GM23338 (cell line): ENCODE data around the gene GALNT14. TPM values are rescaled to one million over a fixed set of nuclear protein-coding genes. Genes with fewer than 3 reads are reported as not detected.
A peak's percentile ranks its signal among the peaks of the same experiment; 100 is the strongest.

Experiments used
- ATAC-seq: fragments of 200-7000 bp; cut with Tn5 transposase; 3 replicates; pipeline ENCODE4 v1.9.1; 2020
- DNase-seq: peaks from one replicate; pipeline ENCODE4 v3.0.0-alpha.2; 2015; ENCODE audit warnings: low spot score
- H2AFZ ChIP-seq: fragments of 200-600 bp; sonication (generic); 2 replicates; pipeline ENCODE4 v1.8.0; 2016; ENCODE audit warnings: antibody characterized with exemption, mild to moderate bottlenecking, moderate library complexity
- H3F3A ChIP-seq: fragments of 200-600 bp; sonication (generic); replicated peaks from 2 replicates; pipeline ENCODE4 v1.8.0; 2017; ENCODE audit warnings: antibody characterized with exemption, mixed run types, low read depth
- H3K27ac ChIP-seq: fragments of 200-600 bp; sonication (generic); 2 replicates; pipeline ENCODE4 v1.6.1; 2016; ENCODE audit warnings: low read depth
- H3K27me3 ChIP-seq: fragments of 200-600 bp; sonication (generic); 2 replicates; pipeline ENCODE4 v1.8.0; 2016; ENCODE audit warnings: mild to moderate bottlenecking, mixed run types, moderate library complexity; ENCODE audit not compliant: insufficient read depth
- H3K36me3 ChIP-seq: fragments of 200-600 bp; sonication (generic); 2 replicates; pipeline ENCODE4 v1.8.0; 2016; ENCODE audit warnings: mild to moderate bottlenecking; ENCODE audit not compliant: insufficient read depth
- H3K4me1 ChIP-seq: fragments of 200-600 bp; sonication (generic); 2 replicates; pipeline ENCODE4 v1.8.0; 2016; ENCODE audit warnings: mild to moderate bottlenecking, moderate library complexity; ENCODE audit not compliant: insufficient read depth
- H3K4me2 ChIP-seq: fragments of 200-600 bp; sonication (generic); 2 replicates; pipeline ENCODE4 v1.7.1; 2017; ENCODE audit warnings: mixed run types
- H3K4me3 ChIP-seq: fragments of 200-600 bp; sonication (generic); 2 replicates; pipeline ENCODE4 v1.6.1; 2016; ENCODE audit warnings: mixed run types
- H3K79me2 ChIP-seq: fragments of 200-600 bp; sonication (generic); replicated peaks from 2 replicates; pipeline ENCODE4 v1.8.0; 2017; ENCODE audit warnings: mild to moderate bottlenecking; ENCODE audit not compliant: insufficient read depth
- H3K9me2 ChIP-seq: fragments of 200-600 bp; sonication (generic); 2 replicates; pipeline ENCODE4 v1.8.0; 2017; ENCODE audit not compliant: insufficient read depth
- H4K20me1 ChIP-seq: fragments of 200-600 bp; sonication (generic); replicated peaks from 2 replicates; pipeline ENCODE4 v1.8.0; 2017; ENCODE audit warnings: mild to moderate bottlenecking; ENCODE audit not compliant: insufficient read depth
- H3K27ac Mint-ChIP-seq: 2 replicates; pipeline ENCODE4 v1.8.0; 2020; ENCODE audit warnings: inconsistent platforms, mild to moderate bottlenecking, moderate library complexity, mixed read lengths
- H3K27me3 Mint-ChIP-seq: 3 replicates; pipeline ENCODE4 v1.8.0; 2022; ENCODE audit warnings: low read depth, mild to moderate bottlenecking, moderate library complexity, mixed read lengths, inconsistent platforms; ENCODE audit not compliant: insufficient read depth, poor library complexity
- H3K36me3 Mint-ChIP-seq: 3 replicates; pipeline ENCODE4 v1.8.0; 2021; ENCODE audit warnings: low read depth, mild to moderate bottlenecking, inconsistent platforms, moderate library complexity, mixed read lengths
- H3K4me1 Mint-ChIP-seq: 3 replicates; pipeline ENCODE4 v1.8.0; 2020; ENCODE audit warnings: mild to moderate bottlenecking, inconsistent platforms, mixed read lengths
- H3K4me3 Mint-ChIP-seq: 3 replicates; pipeline ENCODE4 v1.8.0; 2021; ENCODE audit warnings: moderate library complexity, mild to moderate bottlenecking, inconsistent platforms, mixed read lengths
- H3K9me3 Mint-ChIP-seq: 3 replicates; pipeline ENCODE4 v1.8.0; 2020; ENCODE audit warnings: moderate library complexity, mild to moderate bottlenecking, inconsistent platforms, mixed read lengths
- CREB1 ChIP-seq: fragments of 250-450 bp; sonication (Bioruptor Pico); IDR thresholded peaks from 2 replicates; pipeline ENCODE4 v1.5.0; 2020; ENCODE audit warnings: low read depth, mild to moderate bottlenecking, moderate library complexity
- EZH2 ChIP-seq: fragments of 200-600 bp; sonication (generic); IDR thresholded peaks from one replicate; pipeline ENCODE4 v1.8.0; 2017; ENCODE audit warnings: antibody characterized with exemption, mild to moderate bottlenecking, low read depth; ENCODE audit not compliant: unreplicated experiment
- EZH2phosphoT487 ChIP-seq: fragments of 200-600 bp; sonication (generic); IDR thresholded peaks from one replicate; pipeline ENCODE4 v1.8.1; 2018; ENCODE audit warnings: antibody characterized with exemption; ENCODE audit not compliant: unreplicated experiment
- NANOG ChIP-seq: IDR thresholded peaks from 2 replicates; pipeline ENCODE4 v1.6.1; 2016; ENCODE audit warnings: antibody characterized with exemption, borderline replicate concordance
- POLR2AphosphoS5 ChIP-seq: IDR thresholded peaks from 2 replicates; pipeline ENCODE4 v1.6.1; 2016; ENCODE audit warnings: antibody characterized with exemption, low read depth
- STAT1 ChIP-seq: IDR thresholded peaks from one replicate; pipeline ENCODE4 v1.6.1; 2016; ENCODE audit warnings: antibody characterized with exemption; ENCODE audit not compliant: unreplicated experiment
- ZNF114 ChIP-seq: fragments of 250-450 bp; sonication (Bioruptor Pico); IDR thresholded peaks from 2 replicates; pipeline ENCODE4 v1.5.0; 2020; ENCODE audit warnings: mild to moderate bottlenecking, moderate library complexity
- ZNF331 ChIP-seq: fragments of 250-450 bp; sonication (Bioruptor Pico); IDR thresholded peaks from 2 replicates; pipeline ENCODE4 v1.5.0; 2020; ENCODE audit warnings: low read depth, mild to moderate bottlenecking, moderate library complexity
- polyA plus RNA-seq: library from polyadenylated mRNA; unstranded; fragments of >200 nt; fragmentation: Nextera tagmentation; extraction: Ambion mirVana; gene quantifications from 2 replicates; pipeline ENCODE4 v1.2.1, GENCODE V29; 2016
- total RNA-seq: library from RNA; depleted of rRNA; stranded (reverse); fragments of >200 nt; shearing (Covaris generic); gene quantifications from 2 replicates; pipeline ENCODE4 v1.2.3, GENCODE V29; 2014
- TF ChIP-seq, protein P1 (sequence below), 2 experiments: fragments of 200-600 bp in 1 of 2; sonication (generic) in 1 of 2; conservative IDR thresholded peaks; 2 replicates each; pipeline versions ENCODE4 v1.5.1 to v1.6.1; 2016 to 2017; ENCODE audit warnings: antibody characterized with exemption in 2 of 2, low read depth in 2 of 2, mild to moderate bottlenecking in 2 of 2, moderate library complexity in 1 of 2
- TF ChIP-seq, protein P2 (sequence below): IDR thresholded peaks from one replicate; pipeline ENCODE4 v1.6.1; 2018; ENCODE audit warnings: antibody characterized with exemption; ENCODE audit not compliant: unreplicated experiment
- TF ChIP-seq, protein P3 (sequence below): fragments of 250-450 bp; sonication (Bioruptor Pico); IDR thresholded peaks from 2 replicates; pipeline ENCODE4 v1.5.0; 2020; ENCODE audit warnings: mild to moderate bottlenecking, moderate library complexity

The GALNT14 gene
- total and polyA plus RNA-seq, 2 experiments from 2014 or later = 5.4 to 7.7 TPM

DNA sequence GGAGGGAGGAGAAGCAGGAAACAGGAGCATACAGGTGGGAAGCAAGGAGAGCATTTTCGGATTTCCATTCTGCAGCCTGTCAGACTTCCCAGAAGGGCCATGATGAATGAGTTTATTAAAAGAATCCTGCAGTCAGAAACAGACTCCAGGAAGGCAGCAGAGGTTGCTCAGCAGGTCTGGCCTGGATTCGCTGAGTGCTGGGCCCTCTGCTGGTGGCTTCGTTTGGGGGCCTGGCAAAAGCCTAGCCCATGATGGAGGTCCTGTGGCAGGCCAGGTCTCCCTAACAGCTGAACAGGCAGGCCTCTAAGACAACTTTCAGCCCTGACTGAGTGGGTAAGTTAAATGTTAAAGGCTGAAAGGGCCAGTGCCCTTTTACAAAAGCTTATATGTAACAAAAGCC, 222.8 kb downstream of the GALNT14 start:
- H3K27me3 Mint-ChIP-seq = peaks cover 2% of the 10 kb centered on the region
- no peak for TF ChIP-seq STAT1
- TF ChIP-seq, protein P1, sequence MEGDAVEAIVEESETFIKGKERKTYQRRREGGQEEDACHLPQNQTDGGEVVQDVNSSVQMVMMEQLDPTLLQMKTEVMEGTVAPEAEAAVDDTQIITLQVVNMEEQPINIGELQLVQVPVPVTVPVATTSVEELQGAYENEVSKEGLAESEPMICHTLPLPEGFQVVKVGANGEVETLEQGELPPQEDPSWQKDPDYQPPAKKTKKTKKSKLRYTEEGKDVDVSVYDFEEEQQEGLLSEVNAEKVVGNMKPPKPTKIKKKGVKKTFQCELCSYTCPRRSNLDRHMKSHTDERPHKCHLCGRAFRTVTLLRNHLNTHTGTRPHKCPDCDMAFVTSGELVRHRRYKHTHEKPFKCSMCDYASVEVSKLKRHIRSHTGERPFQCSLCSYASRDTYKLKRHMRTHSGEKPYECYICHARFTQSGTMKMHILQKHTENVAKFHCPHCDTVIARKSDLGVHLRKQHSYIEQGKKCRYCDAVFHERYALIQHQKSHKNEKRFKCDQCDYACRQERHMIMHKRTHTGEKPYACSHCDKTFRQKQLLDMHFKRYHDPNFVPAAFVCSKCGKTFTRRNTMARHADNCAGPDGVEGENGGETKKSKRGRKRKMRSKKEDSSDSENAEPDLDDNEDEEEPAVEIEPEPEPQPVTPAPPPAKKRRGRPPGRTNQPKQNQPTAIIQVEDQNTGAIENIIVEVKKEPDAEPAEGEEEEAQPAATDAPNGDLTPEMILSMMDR (conservative IDR thresholded peaks at IDR 0.05; ENCODE audit: low read depth in 2 of 2) = peak; percentile 61 to 76
- Histone ChIP-seq H3F3A (no peaks in the 10 kb centered on the region), H3K36me3 (no peaks in the 10 kb centered on the region), H3K9me2 (0 out of 2 replicates have a peak, but pooled peaks cover 4% of the 10 kb centered on the region), H3K4me2 (no peak overlapping the region), H4K20me1 (no peaks in the 10 kb centered on the region), H2AFZ (no peak overlapping the region), H3K4me3 (no peak overlapping the region), H3K27me3 (no peaks in the 10 kb centered on the region), H3K4me1 (no peaks in the 10 kb centered on the region), H3K79me2 (no peaks in the 10 kb centered on the region), H3K27ac (no peak overlapping the region)
- DNase-seq (peak; percentile 74), ATAC-seq (peak; percentile 99)
- H3K36me3 Mint-ChIP-seq = peaks cover 14% of the 10 kb centered on the region
- H3K4me1 Mint-ChIP-seq = peaks cover 4% of the 10 kb centered on the region
- H3K9me3 Mint-ChIP-seq = no peaks in the 10 kb centered on the region
- no peak overlapping the region for H3K4me3 Mint-ChIP-seq
- H3K27ac Mint-ChIP-seq = no peak overlapping the region

DNA sequence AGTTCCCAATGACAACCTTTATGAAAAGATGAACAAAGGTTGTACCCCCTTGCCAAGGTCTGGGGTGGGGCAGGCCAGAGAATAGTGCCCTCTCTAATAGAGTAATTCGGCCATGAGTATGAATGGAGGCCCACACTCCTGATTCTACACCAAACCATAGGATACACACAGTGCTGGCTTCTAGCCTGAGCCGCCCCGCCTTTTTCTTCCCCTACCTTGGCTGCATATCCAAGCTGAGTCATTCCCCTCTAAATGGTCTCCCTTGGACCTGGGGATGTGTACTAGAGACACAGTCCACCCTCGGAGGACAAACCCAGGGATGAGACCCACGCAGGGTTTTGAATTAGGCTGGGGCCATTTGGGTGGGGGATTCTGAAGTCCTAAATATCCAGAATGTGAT, 223.8 kb downstream of the GALNT14 start:
- peaks cover 21% of the 10 kb centered on the region for H3K36me3 Mint-ChIP-seq
- Histone ChIP-seq H3K27ac (no peak overlapping the region), H3K36me3 (no peaks in the 10 kb centered on the region), H3K9me2 (0 out of 2 replicates have a peak, but pooled peaks cover 4% of the 10 kb centered on the region), H3K4me2 (no peak overlapping the region), H3K4me1 (no peaks in the 10 kb centered on the region), H3K4me3 (no peak overlapping the region), H4K20me1 (no peaks in the 10 kb centered on the region), H3K79me2 (no peaks in the 10 kb centered on the region), H3K27me3 (no peaks in the 10 kb centered on the region), H2AFZ (no peak overlapping the region), H3F3A (no peaks in the 10 kb centered on the region)
- H3K9me3 Mint-ChIP-seq = 0 out of 3 replicates have a peak, but pooled peaks cover 2% of the 10 kb centered on the region
- peaks cover 4% of the 10 kb centered on the region for H3K4me1 Mint-ChIP-seq
- ATAC-seq = no peak
- no peak for DNase-seq
- H3K4me3 Mint-ChIP-seq = no peak overlapping the region
- no peak overlapping the region for H3K27ac Mint-ChIP-seq
- peaks cover 4% of the 10 kb centered on the region for H3K27me3 Mint-ChIP-seq
- no peak for TF ChIP-seq POLR2AphosphoS5
- no peak for TF ChIP-seq NANOG
- TF ChIP-seq ZNF331 (CRISPR knock-in tag) = no peak
- TF ChIP-seq, protein P2, sequence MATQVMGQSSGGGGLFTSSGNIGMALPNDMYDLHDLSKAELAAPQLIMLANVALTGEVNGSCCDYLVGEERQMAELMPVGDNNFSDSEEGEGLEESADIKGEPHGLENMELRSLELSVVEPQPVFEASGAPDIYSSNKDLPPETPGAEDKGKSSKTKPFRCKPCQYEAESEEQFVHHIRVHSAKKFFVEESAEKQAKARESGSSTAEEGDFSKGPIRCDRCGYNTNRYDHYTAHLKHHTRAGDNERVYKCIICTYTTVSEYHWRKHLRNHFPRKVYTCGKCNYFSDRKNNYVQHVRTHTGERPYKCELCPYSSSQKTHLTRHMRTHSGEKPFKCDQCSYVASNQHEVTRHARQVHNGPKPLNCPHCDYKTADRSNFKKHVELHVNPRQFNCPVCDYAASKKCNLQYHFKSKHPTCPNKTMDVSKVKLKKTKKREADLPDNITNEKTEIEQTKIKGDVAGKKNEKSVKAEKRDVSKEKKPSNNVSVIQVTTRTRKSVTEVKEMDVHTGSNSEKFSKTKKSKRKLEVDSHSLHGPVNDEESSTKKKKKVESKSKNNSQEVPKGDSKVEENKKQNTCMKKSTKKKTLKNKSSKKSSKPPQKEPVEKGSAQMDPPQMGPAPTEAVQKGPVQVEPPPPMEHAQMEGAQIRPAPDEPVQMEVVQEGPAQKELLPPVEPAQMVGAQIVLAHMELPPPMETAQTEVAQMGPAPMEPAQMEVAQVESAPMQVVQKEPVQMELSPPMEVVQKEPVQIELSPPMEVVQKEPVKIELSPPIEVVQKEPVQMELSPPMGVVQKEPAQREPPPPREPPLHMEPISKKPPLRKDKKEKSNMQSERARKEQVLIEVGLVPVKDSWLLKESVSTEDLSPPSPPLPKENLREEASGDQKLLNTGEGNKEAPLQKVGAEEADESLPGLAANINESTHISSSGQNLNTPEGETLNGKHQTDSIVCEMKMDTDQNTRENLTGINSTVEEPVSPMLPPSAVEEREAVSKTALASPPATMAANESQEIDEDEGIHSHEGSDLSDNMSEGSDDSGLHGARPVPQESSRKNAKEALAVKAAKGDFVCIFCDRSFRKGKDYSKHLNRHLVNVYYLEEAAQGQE = no peak
- no peak for TF ChIP-seq ZNF114 (CRISPR knock-in tag)
- TF ChIP-seq EZH2phosphoT487 = no peak
- TF ChIP-seq, protein P3, sequence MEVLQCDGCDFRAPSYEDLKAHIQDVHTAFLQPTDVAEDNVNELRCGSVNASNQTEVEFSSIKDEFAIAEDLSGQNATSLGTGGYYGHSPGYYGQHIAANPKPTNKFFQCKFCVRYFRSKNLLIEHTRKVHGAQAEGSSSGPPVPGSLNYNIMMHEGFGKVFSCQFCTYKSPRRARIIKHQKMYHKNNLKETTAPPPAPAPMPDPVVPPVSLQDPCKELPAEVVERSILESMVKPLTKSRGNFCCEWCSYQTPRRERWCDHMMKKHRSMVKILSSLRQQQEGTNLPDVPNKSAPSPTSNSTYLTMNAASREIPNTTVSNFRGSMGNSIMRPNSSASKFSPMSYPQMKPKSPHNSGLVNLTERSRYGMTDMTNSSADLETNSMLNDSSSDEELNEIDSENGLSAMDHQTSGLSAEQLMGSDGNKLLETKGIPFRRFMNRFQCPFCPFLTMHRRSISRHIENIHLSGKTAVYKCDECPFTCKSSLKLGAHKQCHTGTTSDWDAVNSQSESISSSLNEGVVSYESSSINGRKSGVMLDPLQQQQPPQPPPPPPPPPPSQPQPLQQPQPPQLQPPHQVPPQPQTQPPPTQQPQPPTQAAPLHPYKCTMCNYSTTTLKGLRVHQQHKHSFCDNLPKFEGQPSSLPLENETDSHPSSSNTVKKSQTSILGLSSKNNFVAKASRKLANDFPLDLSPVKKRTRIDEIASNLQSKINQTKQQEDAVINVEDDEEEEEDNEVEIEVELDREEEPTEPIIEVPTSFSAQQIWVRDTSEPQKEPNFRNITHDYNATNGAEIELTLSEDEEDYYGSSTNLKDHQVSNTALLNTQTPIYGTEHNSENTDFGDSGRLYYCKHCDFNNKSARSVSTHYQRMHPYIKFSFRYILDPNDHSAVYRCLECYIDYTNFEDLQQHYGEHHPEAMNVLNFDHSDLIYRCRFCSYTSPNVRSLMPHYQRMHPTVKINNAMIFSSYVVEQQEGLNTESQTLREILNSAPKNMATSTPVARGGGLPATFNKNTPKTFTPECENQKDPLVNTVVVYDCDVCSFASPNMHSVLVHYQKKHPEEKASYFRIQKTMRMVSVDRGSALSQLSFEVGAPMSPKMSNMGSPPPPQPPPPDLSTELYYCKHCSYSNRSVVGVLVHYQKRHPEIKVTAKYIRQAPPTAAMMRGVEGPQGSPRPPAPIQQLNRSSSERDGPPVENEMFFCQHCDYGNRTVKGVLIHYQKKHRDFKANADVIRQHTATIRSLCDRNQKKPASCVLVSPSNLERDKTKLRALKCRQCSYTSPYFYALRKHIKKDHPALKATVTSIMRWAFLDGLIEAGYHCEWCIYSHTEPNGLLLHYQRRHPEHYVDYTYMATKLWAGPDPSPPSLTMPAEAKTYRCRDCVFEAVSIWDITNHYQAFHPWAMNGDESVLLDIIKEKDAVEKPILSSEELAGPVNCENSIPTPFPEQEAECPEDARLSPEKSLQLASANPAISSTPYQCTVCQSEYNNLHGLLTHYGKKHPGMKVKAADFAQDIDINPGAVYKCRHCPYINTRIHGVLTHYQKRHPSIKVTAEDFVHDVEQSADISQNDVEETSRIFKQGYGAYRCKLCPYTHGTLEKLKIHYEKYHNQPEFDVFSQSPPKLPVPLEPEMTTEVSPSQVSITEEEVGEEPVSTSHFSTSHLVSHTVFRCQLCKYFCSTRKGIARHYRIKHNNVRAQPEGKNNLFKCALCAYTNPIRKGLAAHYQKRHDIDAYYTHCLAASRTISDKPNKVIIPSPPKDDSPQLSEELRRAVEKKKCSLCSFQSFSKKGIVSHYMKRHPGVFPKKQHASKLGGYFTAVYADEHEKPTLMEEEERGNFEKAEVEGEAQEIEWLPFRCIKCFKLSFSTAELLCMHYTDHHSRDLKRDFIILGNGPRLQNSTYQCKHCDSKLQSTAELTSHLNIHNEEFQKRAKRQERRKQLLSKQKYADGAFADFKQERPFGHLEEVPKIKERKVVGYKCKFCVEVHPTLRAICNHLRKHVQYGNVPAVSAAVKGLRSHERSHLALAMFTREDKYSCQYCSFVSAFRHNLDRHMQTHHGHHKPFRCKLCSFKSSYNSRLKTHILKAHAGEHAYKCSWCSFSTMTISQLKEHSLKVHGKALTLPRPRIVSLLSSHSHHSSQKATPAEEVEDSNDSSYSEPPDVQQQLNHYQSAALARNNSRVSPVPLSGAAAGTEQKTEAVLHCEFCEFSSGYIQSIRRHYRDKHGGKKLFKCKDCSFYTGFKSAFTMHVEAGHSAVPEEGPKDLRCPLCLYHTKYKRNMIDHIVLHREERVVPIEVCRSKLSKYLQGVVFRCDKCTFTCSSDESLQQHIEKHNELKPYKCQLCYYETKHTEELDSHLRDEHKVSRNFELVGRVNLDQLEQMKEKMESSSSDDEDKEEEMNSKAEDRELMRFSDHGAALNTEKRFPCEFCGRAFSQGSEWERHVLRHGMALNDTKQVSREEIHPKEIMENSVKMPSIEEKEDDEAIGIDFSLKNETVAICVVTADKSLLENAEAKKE (CRISPR knock-in tag) = no peak
- no peak for TF ChIP-seq EZH2
- TF ChIP-seq CREB1 (CRISPR knock-in tag) = no peak
